CD4-positive, alpha-beta T cell treated with Interleukin-12 subunit alpha and Interleukin-12 subunit beta, for 1 hour (primary cell): ENCODE data around the gene ANTKMT.

Experiments used
- DNase-seq: peaks from one replicate; pipeline ENCODE4 v3.0.0-alpha.2; 2020

The ANTKMT gene

GRCh38 chr16:720990-721764 is at the start of gene ANTKMT:
ANTKMT (plus strand) TSS chr16:721146; CDS start chr16:721275, 129 bp downstream.
- DNase-seq: peak; percentile 85

- DNase-seq: no peak
These were observed 49.4 kb upstream of the ANTKMT start for GRCh38 chr16:671353-672131.

- no peak for DNase-seq
These were observed 48.6 kb upstream of the ANTKMT start for GRCh38 chr16:672371-672770.

- DNase-seq: no peak
These were observed 48.1 kb upstream of the ANTKMT start for GRCh38 chr16:672851-673250.

- no peak for DNase-seq
These were observed 47.5 kb upstream of the ANTKMT start for GRCh38 chr16:673399-673991.

- no peak for DNase-seq
These were observed 46.6 kb upstream of the ANTKMT start for GRCh38 chr16:674214-674881.

GRCh38 chr16:674968-675883 is 45.7 kb upstream of the ANTKMT start, which contains the start of gene RHBDL1:
RHBDL1 (plus strand) TSS chr16:675671; CDS start chr16:675791, 120 bp downstream.
- no peak for DNase-seq

- DNase-seq: no peak
These were observed 44.9 kb upstream of the ANTKMT start for GRCh38 chr16:675884-676564.

- no peak for DNase-seq
These were observed 44.4 kb upstream of the ANTKMT start for GRCh38 chr16:676565-676902.

- DNase-seq: peak; percentile 55
These were observed 44.0 kb upstream of the ANTKMT start for GRCh38 chr16:676913-677312.

- DNase-seq: no peak
These were observed 43.4 kb upstream of the ANTKMT start for GRCh38 chr16:677316-678190.

GRCh38 chr16:678209-678857 is 42.6 kb upstream of the ANTKMT start:
- no peak for DNase-seq

GRCh38 chr16:678858-679813 is 41.8 kb upstream of the ANTKMT start:
- DNase-seq: peak; percentile 59

- DNase-seq: peak; percentile 90
These were observed 40.9 kb upstream of the ANTKMT start, which contains the start of gene STUB1 for GRCh38 chr16:679814-680624. STUB1 (plus strand) TSS chr16:680410; CDS start chr16:680526, 116 bp downstream.

- DNase-seq: no peak
These were observed 40.4 kb upstream of the ANTKMT start for GRCh38 chr16:680625-680945.

- no peak for DNase-seq
These were observed 39.8 kb upstream of the ANTKMT start for GRCh38 chr16:680967-681745.
